ENCODE results near the gene PDE2A.

PDE2A gene

DNA sequence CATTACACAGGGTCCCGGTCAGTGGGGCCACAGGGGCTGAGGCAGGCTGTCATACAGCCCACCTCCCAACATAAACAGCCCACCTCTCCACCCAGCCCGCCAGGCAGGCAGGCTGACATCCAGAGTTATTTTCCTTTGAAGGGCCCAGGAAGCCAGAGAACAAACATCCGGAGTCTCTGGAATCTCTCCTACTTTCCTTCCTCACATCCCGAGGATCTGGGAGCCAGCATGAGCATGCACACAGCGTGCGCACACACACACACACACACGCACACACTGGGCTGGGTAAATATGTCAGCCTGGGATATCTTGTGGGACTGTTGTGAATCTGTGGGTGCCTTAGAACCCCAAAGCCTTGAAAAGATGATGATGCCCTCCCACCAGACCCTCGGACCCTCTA lies 55.4 kb downstream of the PDE2A start:
- no peak for TF ChIP-seq EZH2 (IDR thresholded peaks at IDR 0.05; ENCODE audit: borderline replicate concordance, low read depth, low read length, severe bottlenecking)
- TF ChIP-seq, protein P1, sequence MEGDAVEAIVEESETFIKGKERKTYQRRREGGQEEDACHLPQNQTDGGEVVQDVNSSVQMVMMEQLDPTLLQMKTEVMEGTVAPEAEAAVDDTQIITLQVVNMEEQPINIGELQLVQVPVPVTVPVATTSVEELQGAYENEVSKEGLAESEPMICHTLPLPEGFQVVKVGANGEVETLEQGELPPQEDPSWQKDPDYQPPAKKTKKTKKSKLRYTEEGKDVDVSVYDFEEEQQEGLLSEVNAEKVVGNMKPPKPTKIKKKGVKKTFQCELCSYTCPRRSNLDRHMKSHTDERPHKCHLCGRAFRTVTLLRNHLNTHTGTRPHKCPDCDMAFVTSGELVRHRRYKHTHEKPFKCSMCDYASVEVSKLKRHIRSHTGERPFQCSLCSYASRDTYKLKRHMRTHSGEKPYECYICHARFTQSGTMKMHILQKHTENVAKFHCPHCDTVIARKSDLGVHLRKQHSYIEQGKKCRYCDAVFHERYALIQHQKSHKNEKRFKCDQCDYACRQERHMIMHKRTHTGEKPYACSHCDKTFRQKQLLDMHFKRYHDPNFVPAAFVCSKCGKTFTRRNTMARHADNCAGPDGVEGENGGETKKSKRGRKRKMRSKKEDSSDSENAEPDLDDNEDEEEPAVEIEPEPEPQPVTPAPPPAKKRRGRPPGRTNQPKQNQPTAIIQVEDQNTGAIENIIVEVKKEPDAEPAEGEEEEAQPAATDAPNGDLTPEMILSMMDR (IDR thresholded peaks at IDR 0.05; ENCODE audit: borderline replicate concordance, extremely low read depth, low read length, poor library complexity, severe bottlenecking): no peak
- ATAC-seq (ENCODE audit: insufficient read depth, low read depth): no peak
- Histone ChIP-seq H3K36me3 (ENCODE audit: insufficient read depth, low read length) (no peaks in the 10 kb centered on the region), H3K9ac (ENCODE audit: low read depth, low read length) (no peak overlapping the region), H3K4me3 (ENCODE audit: low read depth in 1 of 2, low read length in 2 of 2) (no peak overlapping the region), H3K79me2 (ENCODE audit: insufficient read depth, low read length) (no peaks in the 10 kb centered on the region), H3K9me3 (ENCODE audit: insufficient read depth, low read length, severe bottlenecking) (no peaks in the 10 kb centered on the region), H3K27me3 (ENCODE audit: insufficient read depth, low read length, poor library complexity) (peaks cover 24% of the 10 kb centered on the region), H3K4me2 (ENCODE audit: insufficient read depth, low read length) (no peak overlapping the region), H4K20me1 (ENCODE audit: insufficient read depth, low read length) (peaks cover 3% of the 10 kb centered on the region; the same call in 1 of the 2 replicates), H2AFZ (ENCODE audit: low read depth, low read length) (no peak overlapping the region), H3K27ac (ENCODE audit: low read length) (no peak overlapping the region), H3K4me1 (ENCODE audit: insufficient read depth, low read length) (no peaks in the 10 kb centered on the region)
- no peak for DNase-seq

DNA sequence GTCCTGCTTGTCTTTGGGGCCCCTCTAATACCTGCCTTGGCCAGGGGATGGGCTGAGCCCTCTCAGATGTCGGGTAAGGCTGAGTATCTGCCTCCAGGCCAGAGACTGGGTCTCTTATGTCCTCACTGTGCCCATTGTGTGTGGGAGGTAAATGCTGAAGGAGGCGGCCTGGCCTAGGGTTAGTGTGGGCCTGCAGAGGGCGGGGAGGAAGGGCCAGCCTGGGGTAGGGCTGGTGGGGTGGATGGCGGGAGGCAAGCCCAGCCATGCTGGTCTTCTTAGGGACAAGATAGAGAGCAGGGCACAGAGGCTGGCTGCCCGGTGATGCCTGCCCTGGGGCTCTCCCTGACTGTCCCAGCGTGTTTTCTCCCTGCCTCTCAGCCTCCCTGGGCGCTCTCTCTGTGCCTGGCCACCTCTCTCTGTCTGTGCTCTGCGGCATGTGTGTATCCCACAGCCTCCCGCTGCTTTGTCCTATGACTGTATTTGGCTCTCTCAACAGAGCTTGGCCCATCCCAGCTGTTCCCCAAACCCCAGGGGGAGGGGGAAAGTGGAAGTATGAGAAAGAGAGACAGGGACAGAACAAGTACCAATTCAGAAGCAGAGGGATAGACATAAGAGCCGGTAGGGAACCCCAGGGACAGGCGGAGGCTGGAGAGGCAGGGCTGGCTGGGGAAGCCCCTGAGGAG lies 57.0 kb downstream of the PDE2A start:
- no peak overlapping the region for H3K27ac ChIP-seq (ENCODE audit: low read length)
- DNase-seq (no peak), ATAC-seq (ENCODE audit: insufficient read depth, low read depth) (no peak)
- H3K4me3 ChIP-seq (ENCODE audit: low read depth in 1 of 2, low read length in 2 of 2): no peak overlapping the region
- no peak overlapping the region for H3K4me2 ChIP-seq (ENCODE audit: insufficient read depth, low read length)
- peaks cover 24% of the 10 kb centered on the region for H3K27me3 ChIP-seq (ENCODE audit: insufficient read depth, low read length, poor library complexity)
- no peak for TF ChIP-seq EZH2 (IDR thresholded peaks at IDR 0.05; ENCODE audit: borderline replicate concordance, low read depth, low read length, severe bottlenecking)
- TF ChIP-seq, protein P1 (IDR thresholded peaks at IDR 0.05; ENCODE audit: borderline replicate concordance, extremely low read depth, low read length, poor library complexity, severe bottlenecking): no peak
- no peaks in the 10 kb centered on the region for H3K9me3 ChIP-seq (ENCODE audit: insufficient read depth, low read length, severe bottlenecking)
- no peaks in the 10 kb centered on the region for H3K36me3 ChIP-seq (ENCODE audit: insufficient read depth, low read length)
- H3K9ac ChIP-seq (ENCODE audit: low read depth, low read length): no peak overlapping the region
- H3K4me1 ChIP-seq (ENCODE audit: insufficient read depth, low read length): no peaks in the 10 kb centered on the region
- no peak overlapping the region for H2AFZ ChIP-seq (ENCODE audit: low read depth, low read length)
- no peaks in the 10 kb centered on the region for H3K79me2 ChIP-seq (ENCODE audit: insufficient read depth, low read length)
- peaks cover 3% of the 10 kb centered on the region; the same call in 1 of the 2 replicates for H4K20me1 ChIP-seq (ENCODE audit: insufficient read depth, low read length)

DNA sequence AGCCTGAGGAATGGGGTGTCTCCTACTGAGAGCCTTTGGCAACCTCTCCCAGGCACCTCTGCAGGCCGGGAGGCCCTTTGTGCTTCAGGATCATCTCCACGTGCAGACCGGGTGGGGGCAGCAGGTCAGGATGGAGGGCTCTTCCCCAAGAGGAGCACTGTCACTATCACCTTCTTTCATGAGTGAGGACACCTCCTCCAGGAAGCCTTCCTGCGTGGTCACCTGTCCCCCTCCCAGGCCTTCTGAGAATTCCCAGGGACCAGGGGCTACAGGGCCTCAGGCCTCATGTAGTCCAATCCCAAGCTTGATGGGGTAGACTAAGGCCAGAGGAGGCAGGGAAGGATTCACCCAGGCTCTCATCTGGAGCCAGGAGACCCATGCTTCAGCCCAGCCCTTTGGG lies 57.6 kb downstream of the PDE2A start:
- Histone ChIP-seq H2AFZ (ENCODE audit: low read depth, low read length) (no peak overlapping the region), H3K9me3 (ENCODE audit: insufficient read depth, low read length, severe bottlenecking) (no peaks in the 10 kb centered on the region), H3K27ac (ENCODE audit: low read length) (no peak overlapping the region), H3K79me2 (ENCODE audit: insufficient read depth, low read length) (no peaks in the 10 kb centered on the region), H3K4me2 (ENCODE audit: insufficient read depth, low read length) (no peak overlapping the region), H3K9ac (ENCODE audit: low read depth, low read length) (no peak overlapping the region), H4K20me1 (ENCODE audit: insufficient read depth, low read length) (peaks cover 3% of the 10 kb centered on the region; the same call in 1 of the 2 replicates), H3K27me3 (ENCODE audit: insufficient read depth, low read length, poor library complexity) (peaks cover 24% of the 10 kb centered on the region), H3K36me3 (ENCODE audit: insufficient read depth, low read length) (no peaks in the 10 kb centered on the region), H3K4me1 (ENCODE audit: insufficient read depth, low read length) (no peaks in the 10 kb centered on the region), H3K4me3 (ENCODE audit: low read depth in 1 of 2, low read length in 2 of 2) (no peak overlapping the region)
- ATAC-seq (ENCODE audit: insufficient read depth, low read depth) (no peak), DNase-seq (no peak)
- TF ChIP-seq, protein P1 (IDR thresholded peaks at IDR 0.05; ENCODE audit: borderline replicate concordance, extremely low read depth, low read length, poor library complexity, severe bottlenecking): no peak
- no peak for TF ChIP-seq EZH2 (IDR thresholded peaks at IDR 0.05; ENCODE audit: borderline replicate concordance, low read depth, low read length, severe bottlenecking)
